SU-DHL-6 (cell line): ENCODE data around the gene TMEM43.

Source experiments
- H2AFZ ChIP-seq: fragments of 200-600 bp; sonication (generic); 2 replicates; pipeline ENCODE4 v1.6.1; 2014; ENCODE audit warnings: low read depth, mild to moderate bottlenecking, moderate library complexity, mixed read lengths, antibody characterized with exemption, low read length; ENCODE audit not compliant: severe bottlenecking
- H3F3A ChIP-seq: fragments of 200-600 bp; shearing (Covaris generic); 2 replicates; pipeline ENCODE4 v1.6.0; 2016; ENCODE audit warnings: antibody characterized with exemption, mild to moderate bottlenecking; ENCODE audit not compliant: insufficient read depth
- H3K27ac ChIP-seq: fragments of 200-600 bp; sonication (generic); 2 replicates; pipeline ENCODE4 v1.5.1; 2016; ENCODE audit warnings: low read depth, mild to moderate bottlenecking, low read length, moderate library complexity, mixed read lengths
- H3K27me3 ChIP-seq: fragments of 200-600 bp; sonication (generic), shearing (Covaris generic); 2 replicates; pipeline ENCODE4 v1.6.0; 2014; ENCODE audit warnings: mild to moderate bottlenecking, low read length
- H3K36me3 ChIP-seq: fragments of 200-600 bp; sonication (generic); 2 replicates; pipeline ENCODE4 v1.6.1; 2014; ENCODE audit warnings: mild to moderate bottlenecking, low read length, mixed read lengths
- H3K4me2 ChIP-seq: fragments of 300-600, 200-600 bp; shearing (Covaris generic), sonication (generic); 2 replicates; pipeline ENCODE4 v1.6.0; 2014; ENCODE audit warnings: low read length, low read depth, mild to moderate bottlenecking; ENCODE audit not compliant: poor library complexity, severe bottlenecking
- H3K4me3 ChIP-seq: fragments of 200-600 bp; sonication (generic); 2 replicates; pipeline ENCODE4 v1.5.1; 2014; ENCODE audit warnings: antibody characterized with exemption, low read length, mild to moderate bottlenecking, mixed read lengths; ENCODE audit not compliant: insufficient read depth, poor library complexity, severe bottlenecking
- H3K79me2 ChIP-seq: fragments of 200-600 bp; sonication (generic); 2 replicates; pipeline ENCODE4 v1.6.1; 2014; ENCODE audit warnings: mild to moderate bottlenecking, low read length, moderate library complexity; ENCODE audit not compliant: insufficient read depth
- H3K9ac ChIP-seq: fragments of 200-600 bp; sonication (generic); 2 replicates; pipeline ENCODE4 v1.7.0; 2014; ENCODE audit warnings: mild to moderate bottlenecking, low read length
- H3K9me2 ChIP-seq: fragments of 200-600 bp; sonication (generic); replicated peaks from 2 replicates; pipeline ENCODE4 v1.6.1; 2014; ENCODE audit warnings: low read length; ENCODE audit not compliant: insufficient read depth
- H3K9me3 ChIP-seq: fragments of 200-600 bp; sonication (generic); 2 replicates; pipeline ENCODE4 v1.6.1; 2014; ENCODE audit warnings: low read length, mixed read lengths; ENCODE audit not compliant: insufficient read depth
- H4K20me1 ChIP-seq: fragments of 200-600 bp; sonication (generic); 2 replicates; pipeline ENCODE4 v1.6.1; 2014; ENCODE audit warnings: low read depth, mild to moderate bottlenecking, antibody characterized with exemption, low read length, moderate library complexity, mixed read lengths
- EZH2phosphoT487 ChIP-seq: fragments of 200-600 bp; sonication (generic), shearing (Covaris generic); conservative IDR thresholded peaks from 2 replicates; pipeline ENCODE4 v1.6.1; 2018; ENCODE audit warnings: mild to moderate bottlenecking, antibody characterized with exemption, low read length, moderate library complexity, mixed read lengths
- TF ChIP-seq, protein P1 (sequence below): fragments of 200-600 bp; sonication (generic); IDR thresholded peaks from one replicate; pipeline ENCODE4 v1.5.1; 2017; ENCODE audit warnings: antibody characterized with exemption, mild to moderate bottlenecking, low read length, moderate library complexity; ENCODE audit not compliant: insufficient read depth, poor library complexity, severe bottlenecking

TMEM43 gene

DNA sequence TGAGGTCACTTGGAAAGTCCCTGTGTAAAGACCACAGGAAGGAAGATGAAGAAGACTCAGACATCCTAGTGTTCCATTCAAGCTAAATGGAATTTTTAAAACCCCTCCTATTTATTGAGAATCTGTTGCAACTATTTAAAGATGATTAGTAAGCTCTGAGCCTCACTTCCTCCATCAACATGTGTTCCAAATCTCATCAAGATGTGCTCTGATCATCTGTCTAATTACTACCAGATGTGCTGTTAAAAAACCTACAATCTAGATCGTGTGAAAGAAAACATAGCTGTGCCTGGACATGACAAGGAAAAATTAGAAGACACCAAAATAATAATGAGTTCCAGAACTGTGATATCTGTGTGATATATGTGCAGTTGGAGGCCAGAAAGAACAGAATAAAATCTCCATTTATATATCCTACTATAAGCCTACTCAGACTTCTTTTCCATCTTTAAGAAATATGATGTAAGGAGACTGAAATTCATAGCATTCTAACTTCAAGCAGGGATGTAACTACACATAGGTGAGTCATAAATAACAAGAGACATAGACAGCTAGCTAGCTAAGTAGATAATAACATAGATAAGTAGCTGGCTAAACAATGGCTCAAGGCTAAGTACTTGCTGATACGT is 45.8 kb downstream of the TMEM43 start:
- Histone ChIP-seq H3K9me3 (no peaks in the 10 kb centered on the region), H3K9me2 (no peaks in the 10 kb centered on the region), H3K27ac (no peak overlapping the region), H3K4me2 (no peak overlapping the region), H3K79me2 (peaks cover 25% of the 10 kb centered on the region), H2AFZ (no peak overlapping the region), H3K9ac (no peak overlapping the region), H3F3A (peaks cover 7% of the 10 kb centered on the region), H3K4me3 (no peak overlapping the region), H3K36me3 (peaks cover 24% of the 10 kb centered on the region), H4K20me1 (peaks cover 7% of the 10 kb centered on the region; the same call in 1 of the 2 replicates), H3K27me3 (no peaks in the 10 kb centered on the region)
- TF ChIP-seq, protein P1, sequence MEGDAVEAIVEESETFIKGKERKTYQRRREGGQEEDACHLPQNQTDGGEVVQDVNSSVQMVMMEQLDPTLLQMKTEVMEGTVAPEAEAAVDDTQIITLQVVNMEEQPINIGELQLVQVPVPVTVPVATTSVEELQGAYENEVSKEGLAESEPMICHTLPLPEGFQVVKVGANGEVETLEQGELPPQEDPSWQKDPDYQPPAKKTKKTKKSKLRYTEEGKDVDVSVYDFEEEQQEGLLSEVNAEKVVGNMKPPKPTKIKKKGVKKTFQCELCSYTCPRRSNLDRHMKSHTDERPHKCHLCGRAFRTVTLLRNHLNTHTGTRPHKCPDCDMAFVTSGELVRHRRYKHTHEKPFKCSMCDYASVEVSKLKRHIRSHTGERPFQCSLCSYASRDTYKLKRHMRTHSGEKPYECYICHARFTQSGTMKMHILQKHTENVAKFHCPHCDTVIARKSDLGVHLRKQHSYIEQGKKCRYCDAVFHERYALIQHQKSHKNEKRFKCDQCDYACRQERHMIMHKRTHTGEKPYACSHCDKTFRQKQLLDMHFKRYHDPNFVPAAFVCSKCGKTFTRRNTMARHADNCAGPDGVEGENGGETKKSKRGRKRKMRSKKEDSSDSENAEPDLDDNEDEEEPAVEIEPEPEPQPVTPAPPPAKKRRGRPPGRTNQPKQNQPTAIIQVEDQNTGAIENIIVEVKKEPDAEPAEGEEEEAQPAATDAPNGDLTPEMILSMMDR: no peak
- TF ChIP-seq EZH2phosphoT487: no peak

- H4K20me1 ChIP-seq: peaks cover 7% of the 10 kb centered on the region; the same call in 1 of the 2 replicates
- no peak overlapping the region for H2AFZ ChIP-seq
Observed at GRCh38 chr3:14172496-14172895, 47.6 kb downstream of the TMEM43 start.

GRCh38 chr3:14174483-14174882 is 49.6 kb downstream of the TMEM43 start:
- Histone ChIP-seq H3K9ac (no peak overlapping the region), H3K9me2 (no peaks in the 10 kb centered on the region), H3K79me2 (peaks cover 57% of the 10 kb centered on the region), H3K9me3 (no peaks in the 10 kb centered on the region), H3F3A (peaks cover 12% of the 10 kb centered on the region), H2AFZ (no peak overlapping the region), H3K4me3 (no peak overlapping the region), H3K4me2 (peak overlapping the region; percentile 61), H3K27me3 (no peaks in the 10 kb centered on the region), H3K36me3 (peaks cover 13% of the 10 kb centered on the region), H4K20me1 (peaks cover 7% of the 10 kb centered on the region; the same call in 1 of the 2 replicates), H3K27ac (no peak overlapping the region)
- TF ChIP-seq, protein P1: no peak
- TF ChIP-seq EZH2phosphoT487: no peak

More at GRCh38 chr3:14172496-14172895, 47.6 kb downstream of the TMEM43 start:
- Histone ChIP-seq H3K27ac (no peak overlapping the region), H3K4me2 (no peak overlapping the region), H3K9ac (no peak overlapping the region), H3K27me3 (no peaks in the 10 kb centered on the region), H3K9me3 (no peaks in the 10 kb centered on the region), H3K9me2 (no peaks in the 10 kb centered on the region), H3F3A (peaks cover 12% of the 10 kb centered on the region), H3K79me2 (peaks cover 43% of the 10 kb centered on the region), H3K4me3 (no peak overlapping the region), H3K36me3 (peaks cover 24% of the 10 kb centered on the region)
- TF ChIP-seq, protein P1: no peak
- TF ChIP-seq EZH2phosphoT487: no peak
